HepG2 (cell line): Measurements from ENCODE around the gene FAIM2. TPM values are rescaled to one million over a fixed set of nuclear protein-coding genes. Genes with fewer than 3 reads are reported as not detected.

Experiments
- CREB1 ChIP-seq, 2 experiments: fragments of 450-650 bp in 1 of 2; IDR thresholded peaks; 2 replicates each; pipeline ENCODE4 v1.6.1; 2016 to 2017; ENCODE audit warnings: control low read depth in 1 of 2, mild to moderate bottlenecking in 1 of 2, missing compliant biosample characterization in 1 of 2, missing genetic modification characterization in 1 of 2
- EHMT2 ChIP-seq: fragments of 200-600 bp; sonication (generic); IDR thresholded peaks from 2 replicates; pipeline ENCODE4 v1.7.0; 2017; ENCODE audit warnings: antibody characterized with exemption, low read depth, low read length, borderline replicate concordance
- FOXJ3 ChIP-seq: sonication (generic); formaldehyde crosslinking; IDR thresholded peaks from 2 replicates; pipeline ENCODE4 v1.4.0; 2020; ENCODE audit warnings: missing genetic modification reagents, mild to moderate bottlenecking, borderline replicate concordance
- GPN1 ChIP-seq: sonication (generic); formaldehyde crosslinking; IDR thresholded peaks from 2 replicates; pipeline ENCODE4 v1.5.1; 2020; ENCODE audit warnings: missing genetic modification reagents, borderline replicate concordance
- KLF6 ChIP-seq: IDR thresholded peaks from 2 replicates; pipeline ENCODE4 v1.8.0; 2016; ENCODE audit warnings: missing biosample characterization, missing genetic modification reagents
- MYPOP ChIP-seq: sonication (generic); formaldehyde crosslinking; IDR thresholded peaks from 2 replicates; pipeline ENCODE4 v1.8.1; 2023; ENCODE audit warnings: mild to moderate bottlenecking, moderate library complexity, missing genetic modification reagents
- NFE2 ChIP-seq: sonication (generic); formaldehyde crosslinking; IDR thresholded peaks from 2 replicates; pipeline ENCODE4 v1.4.0; 2020; ENCODE audit warnings: missing genetic modification reagents
- NFE2L2 ChIP-seq: fragments of 150-350 bp; IDR thresholded peaks from 2 replicates; pipeline ENCODE4 v1.6.1; 2014; ENCODE audit warnings: low read length
- RAD21 ChIP-seq: fragments of 450-650 bp; formaldehyde crosslinking; IDR thresholded peaks from 2 replicates; pipeline ENCODE4 v1.5.0; 2020; ENCODE audit warnings: mild to moderate bottlenecking
- RAD51 ChIP-seq: fragments of 450-650 bp; IDR thresholded peaks from 2 replicates; pipeline ENCODE4 v1.6.1; 2016; ENCODE audit warnings: borderline replicate concordance
- RBM39 ChIP-seq: fragments of 200-400 bp; formaldehyde crosslinking; IDR thresholded peaks from one replicate; pipeline ENCODE4 v1.6.1; 2018; ENCODE audit warnings: antibody characterized with exemption, mild to moderate bottlenecking, low read depth, low read length; ENCODE audit not compliant: poor library complexity, severe bottlenecking
- SATB2 ChIP-seq: sonication (generic); formaldehyde crosslinking; IDR thresholded peaks from 2 replicates; pipeline ENCODE4 v1.5.0; 2020; ENCODE audit warnings: missing genetic modification reagents
- TIGD3 ChIP-seq: sonication (generic); formaldehyde crosslinking; IDR thresholded peaks from 2 replicates; pipeline ENCODE4 v1.5.1; 2020; ENCODE audit warnings: mild to moderate bottlenecking, missing genetic modification reagents, borderline replicate concordance
- ZFYVE20 ChIP-seq: sonication (generic); formaldehyde crosslinking; IDR thresholded peaks from 2 replicates; pipeline ENCODE4 v1.8.0; 2023; ENCODE audit warnings: low read depth, mild to moderate bottlenecking, moderate library complexity, missing genetic modification reagents, borderline replicate concordance
- ZKSCAN8 ChIP-seq: IDR thresholded peaks from 2 replicates; pipeline ENCODE4 v1.6.1; 2016; ENCODE audit warnings: borderline replicate concordance, missing genetic modification reagents, missing compliant biosample characterization
- ZNF362 ChIP-seq: sonication (generic); formaldehyde crosslinking; IDR thresholded peaks from 2 replicates; pipeline ENCODE4 v1.4.0; 2020; ENCODE audit warnings: missing genetic modification reagents, mild to moderate bottlenecking, borderline replicate concordance
- ZNF383 ChIP-seq: sonication (generic); formaldehyde crosslinking; IDR thresholded peaks from 2 replicates; pipeline ENCODE4 v1.4.0; 2020; ENCODE audit warnings: missing genetic modification reagents, mild to moderate bottlenecking, borderline replicate concordance
- ZNF704 ChIP-seq: sonication (generic); formaldehyde crosslinking; IDR thresholded peaks from 2 replicates; pipeline ENCODE4 v1.8.1; 2023; ENCODE audit warnings: mild to moderate bottlenecking, inconsistent platforms, moderate library complexity, missing genetic modification reagents, borderline replicate concordance
- ZNF740 ChIP-seq: sonication (generic); formaldehyde crosslinking; IDR thresholded peaks from 2 replicates; pipeline ENCODE4 v1.4.0; 2020; ENCODE audit warnings: missing genetic modification reagents
- ZNF780A ChIP-seq: sonication (generic); formaldehyde crosslinking; IDR thresholded peaks from 2 replicates; pipeline ENCODE4 v1.8.0; 2022; ENCODE audit warnings: mild to moderate bottlenecking, missing genetic modification reagents, moderate library complexity
- ZNF800 ChIP-seq: sonication (generic); formaldehyde crosslinking; IDR thresholded peaks from 2 replicates; pipeline ENCODE4 v1.4.0; 2020; ENCODE audit warnings: missing genetic modification reagents
- polyA plus RNA-seq, 8 experiments: library from polyadenylated mRNA; depleted of rRNA in 3 of 8; stranded (reverse) in 7 of 8; unstranded in 1 of 8; fragments of >200 nt; fragmentation: Illumina TruSeq in 4 of 8; extraction: Trizol in 4 of 8; gene quantifications; 2 replicates each; pipeline versions ENCODE4 v1.2.1 to v1.2.3, GENCODE V29; 2011 to 2016; ENCODE audit warnings: low read depth in 4 of 8, missing spikeins in 1 of 8, mixed read lengths in 1 of 8; ENCODE audit not compliant: insufficient read depth in 1 of 8
- total RNA-seq, 5 experiments: library from RNA; depleted of rRNA; stranded (reverse); fragments of >200 nt; fragmentation: Illumina TruSeq; extraction: Trizol; gene quantifications; 2 replicates each; pipeline ENCODE4 v1.2.3, GENCODE V29; 2016; ENCODE audit warnings: low read depth in 1 of 5

FAIM2 gene
- total and polyA plus RNA-seq, 2 of the 13 experiments (the other 11 are each of a cell fraction or from before 2014, with no cell fraction given) = not detected

- TF ChIP-seq ZNF800 (CRISPR knock-in tag) (peak; percentile 81), SATB2 (CRISPR knock-in tag) (peak; percentile 82; the same call in 1 of the 2 replicates), GPN1 (CRISPR knock-in tag) (no peak), ZNF383 (CRISPR knock-in tag) (no peak), FOXJ3 (CRISPR knock-in tag) (0 out of 2 replicates have a peak, but pooled peaks have one; percentile 40), RBM39 (no peak), ZFYVE20 (CRISPR knock-in tag) (no peak), NFE2 (CRISPR knock-in tag) (no peak), ZNF704 (CRISPR knock-in tag) (0 out of 2 replicates have a peak, but pooled peaks have one; percentile 78), MYPOP (CRISPR knock-in tag) (peak; percentile 49; the same call in 1 of the 2 replicates), RAD51 (no peak), CREB1 (IDR thresholded peaks at IDR 0.05) (no peak), CREB1 (CRISPR knock-in tag; IDR thresholded peaks at IDR 0.05) (0 out of 2 replicates have a peak, but pooled peaks have one; percentile 31), ZKSCAN8 (CRISPR knock-in tag) (no peak), EHMT2 (no peak), TIGD3 (CRISPR knock-in tag) (no peak), ZNF362 (CRISPR knock-in tag) (0 out of 2 replicates have a peak, but pooled peaks have one; percentile 26), KLF6 (no peak; the same call in 1 of the 2 replicates), ZNF740 (CRISPR knock-in tag) (peak; percentile 33; the same call in 1 of the 2 replicates), ZNF780A (no peak), NFE2L2 (no peak), RAD21 (no peak)
Observed at GRCh38 chr12:49842519-49843352, 61.0 kb downstream of the FAIM2 start, which contains the start of gene BCDIN3D (continued).
